HG03045 (cell line): ENCODE data around the gene MAP6D1.
"Not testable (repeated sequence)": the region's sequence is repeated elsewhere in the genome, so short reads cannot be mapped to it uniquely, and the experiment has no call there.

Experiments used
- ATAC-seq: cut with Tn5 transposase; IDR thresholded peaks from one replicate; pipeline ENCODE4 v1.9.1; 2021; ENCODE audit warnings: mild to moderate bottlenecking, moderate library complexity; ENCODE audit not compliant: unreplicated experiment

The MAP6D1 gene

DNA sequence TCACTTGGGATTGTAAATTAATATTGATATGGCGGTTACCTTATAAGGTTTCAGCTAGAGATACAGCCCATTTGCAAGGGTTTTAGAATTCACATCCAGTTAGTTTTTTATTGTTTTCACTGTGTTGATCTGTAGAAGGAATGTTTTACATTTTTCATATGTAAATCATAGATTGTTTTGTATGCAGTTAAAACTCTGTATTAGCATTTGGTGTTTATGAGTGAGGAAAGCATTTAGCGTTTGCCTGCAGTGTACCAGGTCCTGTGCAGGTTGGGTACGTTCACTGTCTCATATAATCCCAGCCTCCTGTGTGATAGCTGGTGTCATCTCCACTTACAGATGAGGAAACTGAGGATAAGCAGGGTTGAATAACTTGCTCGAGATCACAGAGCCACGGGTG, 23.8 kb downstream of the MAP6D1 start:
- no peak for ATAC-seq

DNA sequence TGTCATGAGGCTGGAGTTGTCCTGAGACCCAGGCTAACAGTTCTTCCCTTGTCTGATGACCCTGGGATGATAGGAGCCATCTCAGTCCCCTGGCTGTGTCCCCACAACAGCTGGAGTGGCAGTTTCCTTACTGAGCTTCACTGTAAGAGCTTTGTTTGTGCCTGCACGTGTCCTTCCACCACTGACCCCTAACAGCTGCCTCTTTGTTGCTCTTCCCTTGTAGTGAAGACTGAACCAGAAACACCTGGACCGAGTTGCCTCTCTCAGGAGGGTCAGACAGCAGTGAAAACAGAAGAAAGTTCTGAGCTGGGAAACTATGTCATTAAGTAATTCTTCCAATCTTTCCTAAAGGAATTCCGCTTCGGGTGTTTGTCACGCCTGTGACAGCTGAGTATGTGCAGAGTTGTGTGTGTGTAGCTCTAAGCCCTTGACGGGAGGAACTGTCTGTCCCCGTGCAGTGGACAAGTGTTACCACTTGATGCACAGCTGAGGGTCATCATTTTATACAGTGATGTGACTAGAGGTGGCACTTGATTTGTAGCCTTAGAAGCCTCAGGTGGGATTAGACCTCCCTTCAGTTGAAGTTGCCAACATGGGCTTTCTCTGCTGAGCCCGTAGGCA, 25.0 kb downstream of the MAP6D1 start:
- ATAC-seq: no peak

DNA sequence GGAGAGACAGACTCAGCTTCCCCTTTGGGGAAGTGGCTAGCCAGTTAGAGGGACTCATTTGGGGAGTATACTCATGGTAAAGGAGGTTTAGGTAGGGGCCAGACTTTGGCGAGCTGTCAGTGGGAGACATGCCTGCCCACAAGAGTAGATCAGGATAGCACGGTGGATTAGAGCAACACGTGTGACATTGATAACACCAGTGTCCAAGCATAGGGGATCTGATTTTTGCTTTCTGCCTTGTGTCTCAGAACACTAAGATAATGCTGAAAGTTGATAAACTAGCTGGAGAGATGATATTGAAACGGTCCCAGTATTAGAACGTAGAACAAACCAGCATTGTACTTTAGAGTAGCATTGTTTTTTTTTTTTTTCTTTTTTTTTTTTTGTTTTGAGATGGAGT, 25.9 kb downstream of the MAP6D1 start:
- ATAC-seq: no peak

DNA sequence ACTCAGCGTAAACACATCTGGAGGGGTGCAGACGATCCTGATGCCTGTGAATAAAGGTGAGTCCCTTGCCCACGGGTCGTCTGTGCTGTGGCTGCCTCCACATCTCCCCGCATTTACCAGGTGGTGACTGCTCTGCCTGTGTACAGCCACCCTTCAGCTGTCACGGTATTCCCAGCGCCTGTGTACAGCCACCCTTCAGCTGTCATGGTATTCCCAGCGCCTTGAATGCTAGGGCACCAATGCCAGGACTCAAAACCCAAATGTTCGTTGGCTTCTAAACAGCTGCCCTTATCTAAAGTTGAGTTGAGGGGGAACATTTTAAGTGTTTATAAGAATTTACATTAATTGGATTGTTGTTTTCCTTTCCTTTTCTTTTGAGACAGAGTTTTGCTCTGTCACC, 27.4 kb downstream of the MAP6D1 start:
- no peak for ATAC-seq

DNA sequence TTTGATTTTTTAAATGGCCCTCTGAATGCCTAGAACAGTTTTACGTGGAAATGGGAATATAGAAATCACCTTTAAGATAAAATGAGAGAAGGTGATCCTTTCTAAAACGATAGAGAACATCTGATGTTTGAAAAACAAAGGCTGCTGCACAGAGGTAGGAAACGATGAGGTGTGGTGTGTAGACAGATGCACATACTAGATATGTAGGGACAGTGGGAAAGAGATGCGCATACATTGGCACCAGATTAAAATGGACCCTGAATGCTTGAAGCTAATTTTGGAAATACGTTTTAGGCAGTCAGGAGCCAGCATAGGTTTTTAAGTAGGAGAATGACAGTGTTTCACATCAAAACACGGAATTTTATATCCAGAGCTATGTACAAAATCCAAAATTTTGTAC, 29.0 kb downstream of the MAP6D1 start:
- no peak for ATAC-seq

DNA sequence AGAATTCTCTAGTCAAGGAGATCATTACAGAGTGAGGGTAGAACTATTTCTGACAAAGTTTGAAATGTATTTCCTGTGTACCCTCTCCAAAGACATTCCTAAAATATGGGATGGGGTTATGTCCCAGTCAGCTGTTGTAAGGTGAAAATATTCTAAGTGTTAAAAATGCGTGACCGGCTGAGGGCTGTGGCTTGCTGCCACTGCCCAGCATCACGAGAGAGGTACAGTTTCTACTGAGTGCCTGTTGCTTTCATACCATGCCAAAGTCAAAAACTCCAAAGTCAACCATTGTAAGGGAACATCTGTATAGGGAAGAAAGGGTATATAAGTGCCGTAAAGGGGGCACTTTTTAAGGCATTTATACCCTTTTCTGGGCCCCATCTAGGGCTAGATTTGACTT, 30.9 kb downstream of the MAP6D1 start:
- no peak for ATAC-seq

DNA sequence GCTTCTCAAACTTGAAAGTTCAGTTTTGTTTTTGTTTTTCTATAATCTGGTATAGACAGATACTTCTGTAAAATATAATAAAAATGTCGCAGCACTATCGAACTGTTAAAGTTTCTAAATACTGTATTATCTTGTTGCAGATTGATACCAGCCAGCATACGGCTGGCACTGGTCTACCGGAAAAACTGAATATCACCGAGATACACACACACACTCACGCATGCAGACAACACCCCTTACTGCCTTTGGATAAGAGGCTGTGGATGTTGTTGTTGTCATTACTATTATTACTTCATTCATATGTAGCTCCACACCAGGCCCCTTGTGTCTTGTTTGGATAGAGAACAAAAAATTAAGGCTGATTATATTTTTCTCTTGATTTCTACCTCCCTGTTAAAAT, 32.4 kb downstream of the MAP6D1 start:
- no peak for ATAC-seq

DNA sequence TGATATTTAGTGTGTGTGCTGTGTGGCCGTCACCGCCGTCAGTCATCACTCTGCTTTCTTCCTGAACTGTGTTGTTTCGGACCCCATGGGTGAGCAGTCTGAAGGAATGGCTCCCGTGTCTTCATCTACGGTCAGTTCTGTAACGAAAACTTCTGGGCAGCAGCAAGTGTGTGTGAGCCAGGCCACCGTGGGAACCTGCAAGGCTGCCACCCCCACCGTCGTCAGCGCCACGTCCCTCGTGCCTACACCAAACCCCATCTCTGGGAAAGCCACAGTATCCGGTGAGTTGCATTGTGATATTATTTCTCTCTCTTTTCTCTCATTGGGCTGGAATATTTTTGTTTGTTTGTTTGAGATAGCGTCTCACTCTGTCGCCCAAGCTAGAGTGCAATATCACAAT, 34.7 kb downstream of the MAP6D1 start:
- no peak for ATAC-seq

DNA sequence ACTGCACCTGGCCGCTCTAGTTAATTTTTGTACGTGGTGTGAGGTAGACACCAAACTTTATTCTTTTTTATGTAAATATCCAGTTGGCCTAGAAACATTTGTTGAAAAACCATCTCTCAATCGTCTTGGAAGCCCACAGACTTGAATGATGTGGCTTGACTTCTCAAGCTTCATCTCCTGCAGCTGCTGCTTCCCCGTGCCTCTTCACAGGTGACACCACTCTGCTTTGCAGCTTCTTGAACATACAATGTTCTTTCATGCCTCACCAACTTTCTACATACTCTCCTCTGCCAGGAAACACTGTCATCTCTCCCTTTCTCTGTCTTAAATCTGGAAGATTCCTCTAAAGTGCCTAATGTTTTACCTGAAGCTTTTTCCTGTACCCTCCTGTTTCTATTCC, 35.6 kb downstream of the MAP6D1 start:
- no peak for ATAC-seq

DNA sequence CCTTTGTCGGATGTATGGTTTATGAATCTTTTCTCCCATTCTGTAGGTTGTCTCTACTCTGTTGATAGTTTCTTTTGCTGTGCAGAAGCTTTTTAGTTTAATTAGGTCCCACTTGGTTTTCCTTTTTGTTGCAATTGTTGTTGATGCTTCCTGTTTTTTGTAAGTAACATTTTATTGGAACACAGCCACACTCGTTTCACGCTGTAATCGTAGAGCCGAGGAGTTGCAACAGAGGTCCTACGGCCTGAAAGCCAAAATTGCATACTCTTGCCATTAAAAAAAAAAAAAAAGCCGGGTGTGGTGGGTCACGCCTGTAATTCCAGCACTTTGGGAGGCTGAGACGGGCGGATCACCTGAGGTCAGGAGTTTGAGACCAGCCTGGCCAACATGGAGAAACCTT, 40.9 kb downstream of the MAP6D1 start:
- not testable (repeated sequence) for ATAC-seq

DNA sequence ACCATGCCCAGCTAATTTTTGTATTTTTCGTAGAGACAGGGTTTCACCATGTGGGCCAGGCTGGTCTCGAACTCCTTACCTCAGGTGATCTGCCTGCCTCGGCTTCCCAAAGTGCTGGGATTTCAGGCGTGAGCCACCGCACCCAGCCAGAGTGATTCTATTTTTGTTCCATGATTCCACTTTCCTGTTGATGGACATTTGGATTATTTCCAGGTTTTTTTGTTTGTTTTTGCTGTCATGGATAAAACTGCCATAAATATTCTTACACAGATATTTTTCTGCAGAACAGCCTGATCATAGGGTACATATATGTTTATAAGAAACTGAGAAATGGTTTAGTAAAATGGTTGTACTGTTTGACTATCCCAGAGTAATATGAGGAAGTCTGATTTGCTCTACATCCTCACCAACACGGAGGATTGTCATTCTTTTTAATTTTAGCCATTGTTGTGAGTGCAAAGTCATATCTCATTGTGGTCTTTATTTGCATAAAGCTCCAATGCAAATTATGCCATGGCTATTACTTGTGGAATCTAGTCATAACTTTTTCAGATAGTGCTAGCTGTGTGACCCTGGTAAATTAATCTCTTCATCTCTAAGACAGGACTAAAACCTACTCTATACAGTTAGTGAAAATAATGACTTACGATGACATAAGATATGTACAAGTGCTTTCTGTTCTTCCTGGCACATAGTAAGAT, 42.7 kb downstream of the MAP6D1 start:
- ATAC-seq: no peak

DNA sequence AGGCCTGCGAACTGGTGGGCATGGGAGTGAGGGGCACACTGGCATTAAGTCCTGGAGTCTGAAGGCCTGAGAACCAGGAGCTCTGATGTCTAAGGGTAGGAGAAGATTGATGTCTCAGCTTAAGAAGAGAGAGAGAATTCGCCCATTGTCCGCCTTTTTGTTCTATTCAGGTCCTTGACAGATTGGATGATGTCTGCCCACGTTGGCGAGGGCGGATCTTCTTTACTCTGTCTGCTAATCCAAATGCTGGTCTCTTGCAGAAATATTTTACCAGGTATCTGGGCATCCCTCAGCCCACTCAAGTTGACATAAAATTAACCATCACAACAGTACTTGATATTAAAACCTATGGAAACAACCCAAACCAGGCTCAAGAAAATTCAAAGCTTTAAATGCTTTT, 44.1 kb downstream of the MAP6D1 start:
- ATAC-seq: no peak

DNA sequence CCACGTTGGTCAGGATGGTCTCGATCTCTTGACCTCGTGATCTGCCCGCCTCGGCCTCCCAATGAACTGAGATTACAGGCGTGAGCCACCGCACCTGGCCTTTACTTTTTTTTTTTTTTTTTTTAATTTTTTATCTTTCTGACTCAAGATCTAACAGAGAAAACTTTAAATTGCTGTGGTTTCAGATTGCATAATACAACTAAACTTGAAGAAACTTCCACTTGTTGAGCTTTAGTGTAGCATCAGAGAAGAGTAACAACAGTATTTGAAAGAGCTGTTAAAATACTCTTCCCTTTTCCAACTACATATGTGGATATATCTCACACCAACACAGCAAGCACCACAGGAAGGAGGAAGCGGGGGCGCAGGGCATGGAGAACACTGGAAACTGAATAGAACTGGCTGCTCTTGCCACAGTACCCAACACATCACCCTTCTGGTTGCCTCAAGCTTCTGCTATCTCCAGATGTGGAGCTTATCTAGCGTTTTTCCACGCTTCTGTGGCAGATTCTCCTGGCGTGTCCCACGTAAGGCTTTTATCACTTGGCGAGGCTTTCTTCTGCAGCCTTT, 45.4 kb downstream of the MAP6D1 start:
- ATAC-seq: no peak

DNA sequence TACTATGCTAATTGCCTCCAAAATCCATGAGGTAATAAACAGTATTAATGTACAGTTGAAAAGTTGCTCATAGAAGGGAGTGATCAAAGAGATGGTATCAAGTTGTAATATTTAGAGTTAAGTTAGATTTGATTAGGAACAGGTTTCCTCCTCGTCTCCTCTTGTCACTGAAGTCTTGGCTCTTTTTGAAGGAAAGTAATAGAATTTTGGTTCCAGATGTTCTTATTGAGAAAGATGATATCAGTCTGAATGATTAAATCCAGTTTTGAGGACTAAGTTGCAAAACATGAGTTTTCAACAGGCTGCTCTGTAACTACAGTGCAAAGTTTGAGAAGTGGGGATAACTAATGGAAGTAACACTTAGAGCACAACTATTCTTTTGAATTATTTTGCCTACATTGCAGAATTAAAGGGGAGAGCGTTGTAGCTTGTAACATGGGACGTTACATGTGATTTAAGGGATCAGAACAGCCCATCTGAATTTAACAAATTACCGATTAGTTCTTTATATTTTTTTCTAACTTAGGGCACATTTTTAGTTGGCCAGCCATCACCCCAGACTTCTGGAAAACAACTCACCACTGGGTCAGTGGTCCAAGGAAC, 48.3 kb downstream of the MAP6D1 start:
- no peak for ATAC-seq

DNA sequence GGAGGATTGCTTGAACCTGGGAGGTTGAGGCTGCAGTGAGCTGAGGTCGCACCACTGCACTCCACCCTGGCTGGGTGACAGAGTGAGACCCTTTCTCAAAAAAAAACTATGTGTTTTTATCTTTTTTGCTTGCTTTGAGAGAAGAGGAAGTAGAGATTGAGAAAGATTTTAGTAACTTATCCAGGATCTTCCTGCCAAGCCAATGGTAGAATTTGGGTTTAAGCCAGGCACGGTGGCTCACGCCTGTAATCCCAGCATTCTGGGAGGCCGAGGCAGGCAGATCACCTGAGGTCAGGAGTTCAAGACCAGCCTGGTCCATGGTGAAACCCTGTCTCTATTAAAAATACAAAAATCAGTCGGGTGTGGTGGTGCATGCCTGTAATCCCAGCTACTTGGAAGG, 48.9 kb downstream of the MAP6D1 start:
- not testable (repeated sequence) for ATAC-seq

DNA sequence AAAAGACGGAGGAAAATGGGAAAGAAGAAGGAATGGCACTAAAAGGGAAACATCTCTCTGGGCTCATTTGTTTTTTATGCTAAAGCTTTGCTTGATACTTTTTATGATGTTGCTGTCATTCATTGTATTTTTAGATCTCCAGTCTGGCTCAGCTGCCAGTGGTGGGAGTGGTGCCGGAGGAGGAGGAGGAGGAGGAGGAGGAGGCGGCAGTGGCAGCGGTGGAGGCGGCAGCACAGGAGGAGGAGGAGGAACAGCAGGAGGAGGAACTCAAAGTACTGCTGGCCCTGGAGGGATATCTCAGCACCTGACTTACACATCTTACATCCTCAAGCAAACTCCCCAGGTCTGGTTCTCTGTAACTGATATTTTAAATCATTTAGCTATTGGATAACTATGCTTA, 49.6 kb downstream of the MAP6D1 start:
- ATAC-seq: no peak

DNA sequence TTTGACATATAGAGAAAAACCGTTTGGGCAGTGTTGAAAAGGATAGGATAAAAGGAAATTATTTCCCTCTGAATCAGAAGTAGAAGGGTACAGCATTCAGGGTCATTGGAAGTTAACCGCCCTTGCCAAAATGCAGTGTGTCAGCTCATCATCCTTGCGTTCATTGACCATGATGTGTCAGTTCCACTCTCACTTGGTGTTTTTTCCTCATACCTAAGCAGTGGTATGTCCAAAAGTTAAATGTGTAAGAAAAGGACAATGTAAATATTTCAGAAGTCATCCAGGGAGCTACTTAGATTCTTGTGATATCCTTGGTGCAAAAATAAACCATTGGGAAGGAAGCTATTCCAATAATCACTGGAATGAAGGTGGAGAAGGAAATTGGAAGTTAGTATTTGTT, 50.7 kb downstream of the MAP6D1 start:
- no peak for ATAC-seq

DNA sequence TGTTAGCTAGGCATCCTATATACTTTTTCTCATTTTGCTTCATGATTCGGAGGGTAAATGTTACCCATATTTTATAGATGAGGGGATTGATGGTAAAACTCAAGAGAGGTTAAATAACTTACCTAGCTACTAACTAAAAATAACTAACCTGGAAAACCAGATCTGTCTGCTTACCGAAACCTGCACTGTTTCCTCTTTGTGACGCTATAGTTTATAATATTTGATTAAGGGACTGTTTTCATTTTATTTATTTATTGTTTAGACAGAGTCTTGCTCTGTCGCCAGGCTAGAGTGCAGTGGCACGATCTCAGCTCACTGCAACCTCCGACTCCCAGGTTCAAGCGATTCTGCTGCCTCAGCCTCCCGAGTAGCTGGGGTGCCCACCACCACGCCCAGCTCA, 55.9 kb downstream of the MAP6D1 start:
- no peak for ATAC-seq

DNA sequence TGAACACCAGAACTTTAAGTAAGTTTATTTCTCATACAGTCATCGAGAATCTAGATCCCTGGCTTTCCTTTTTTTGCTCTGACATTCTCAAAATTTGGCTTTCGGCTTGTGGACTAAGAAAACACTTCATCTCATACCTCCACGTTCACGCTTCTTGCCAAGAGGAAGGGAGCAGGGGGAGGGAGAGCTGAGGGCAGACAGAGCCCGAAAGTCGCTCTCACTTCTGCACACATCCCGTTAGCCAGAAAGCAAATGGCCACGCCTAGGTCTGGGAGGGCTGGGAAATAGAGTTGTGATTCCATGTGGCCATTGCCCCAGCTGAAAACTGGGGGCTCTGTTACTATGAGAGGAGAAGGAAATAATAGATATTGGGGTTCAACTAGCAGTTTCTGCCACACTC, 57.3 kb downstream of the MAP6D1 start:
- ATAC-seq: no peak

DNA sequence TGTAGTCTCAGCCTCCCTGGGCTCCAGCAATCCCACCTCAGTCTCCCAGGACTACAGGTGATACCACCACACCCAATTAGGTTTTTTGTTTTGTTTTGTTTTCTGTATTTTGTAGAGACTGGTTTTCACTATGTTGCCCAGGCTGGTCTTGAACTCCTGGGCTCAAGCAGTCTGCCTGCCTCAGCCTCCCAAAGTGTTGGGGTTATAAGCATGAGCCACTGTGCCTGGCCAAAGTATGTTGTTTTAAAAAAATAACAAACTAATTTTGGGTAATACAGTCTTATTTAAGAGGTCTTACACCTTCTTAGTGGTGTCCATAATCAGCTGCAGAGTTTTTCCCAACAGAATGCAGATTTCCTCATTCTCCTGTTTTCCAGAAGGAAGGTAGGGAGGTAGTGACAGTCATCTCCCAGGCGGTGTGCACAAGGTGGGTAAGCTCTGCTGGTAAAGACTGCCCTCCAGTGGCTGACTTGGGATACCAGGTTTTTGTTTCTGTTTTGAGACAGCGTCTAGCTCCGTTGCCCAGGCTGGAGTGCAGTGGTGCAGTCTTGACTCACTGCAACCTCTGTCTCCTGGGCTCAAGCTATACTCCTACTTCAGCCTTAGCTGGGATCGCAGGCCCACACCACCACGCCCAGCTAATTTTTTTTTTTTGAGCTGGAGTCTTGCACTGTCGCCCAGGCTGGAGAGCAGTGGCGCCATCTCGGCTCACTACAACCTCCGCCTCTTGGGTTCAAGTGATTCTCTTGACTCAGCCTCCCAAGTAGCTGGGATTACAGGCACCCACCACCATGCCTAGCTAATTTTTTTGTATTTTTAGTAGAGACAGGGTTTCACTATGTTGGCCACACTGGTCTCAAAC, 58.4 kb downstream of the MAP6D1 start:
- peak; percentile 82 for ATAC-seq

DNA sequence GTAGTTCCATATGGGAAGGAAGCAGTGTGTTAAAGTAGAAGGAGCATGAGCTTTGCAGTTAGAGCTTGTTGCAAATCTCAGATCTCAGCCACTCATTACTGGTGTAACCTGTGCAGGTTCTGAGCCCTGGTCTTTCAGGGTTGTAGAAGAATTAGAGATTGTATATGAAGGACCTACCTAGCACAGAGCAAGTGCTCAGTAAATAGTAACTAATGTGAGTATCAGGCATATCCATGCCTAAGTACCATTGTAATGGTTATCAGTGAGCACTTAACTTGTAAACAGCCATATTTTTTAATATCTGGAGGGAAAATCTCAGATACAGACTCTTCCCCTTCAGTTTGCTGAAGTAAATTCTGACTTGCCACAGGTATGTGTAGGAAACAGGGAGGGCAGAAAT, 59.3 kb downstream of the MAP6D1 start:
- ATAC-seq: no peak
